OCI-LY1 (cell line): Measurements from ENCODE around the gene LTA4H.
A peak's percentile ranks its signal among the peaks of the same experiment; 100 is the strongest.

ENCODE experiments used
- H2AFZ ChIP-seq: fragments of 200-600 bp; sonication (generic), shearing (Covaris generic); 2 replicates; pipeline ENCODE4 v1.6.0; 2014; ENCODE audit warnings: antibody characterized with exemption, mild to moderate bottlenecking, low read length
- H3F3A ChIP-seq: fragments of 200-600 bp; sonication (generic), shearing (Covaris generic); 2 replicates; pipeline ENCODE4 v1.6.0; 2014; ENCODE audit warnings: mild to moderate bottlenecking, antibody characterized with exemption, low read length, moderate library complexity; ENCODE audit not compliant: insufficient read depth
- H3K27ac ChIP-seq: fragments of 200-600 bp; sonication (generic); 2 replicates; pipeline ENCODE4 v1.5.1; 2014; ENCODE audit warnings: low read length, mixed run types, mild to moderate bottlenecking, low read depth; ENCODE audit not compliant: poor library complexity, severe bottlenecking
- H3K27me3 ChIP-seq: fragments of 200-600 bp; sonication (generic); 2 replicates; pipeline ENCODE4 v1.6.0; 2014; ENCODE audit warnings: antibody characterized with exemption, mild to moderate bottlenecking, low read length, moderate library complexity; ENCODE audit not compliant: insufficient read depth
- H3K36me3 ChIP-seq: fragments of 200-600 bp; sonication (generic); 2 replicates; pipeline ENCODE4 v1.6.1; 2014; ENCODE audit warnings: mild to moderate bottlenecking, antibody characterized with exemption, low read length, moderate library complexity, mixed read lengths; ENCODE audit not compliant: insufficient read depth
- H3K4me1 ChIP-seq: fragments of 200-600 bp; sonication (generic); 2 replicates; pipeline ENCODE4 v1.5.1; 2014; ENCODE audit warnings: mild to moderate bottlenecking, low read length, moderate library complexity; ENCODE audit not compliant: insufficient read depth, severe bottlenecking
- H3K4me2 ChIP-seq: fragments of 200-600 bp; sonication (generic), shearing (Covaris generic); 2 replicates; pipeline ENCODE4 v1.6.1; 2014; ENCODE audit warnings: low read length
- H3K4me3 ChIP-seq: fragments of 200-600 bp; sonication (generic); 2 replicates; pipeline ENCODE4 v1.5.1; 2014; ENCODE audit warnings: low read length, low read depth, mild to moderate bottlenecking, mixed read lengths; ENCODE audit not compliant: poor library complexity, severe bottlenecking
- H3K79me2 ChIP-seq: fragments of 200-600 bp; shearing (Covaris generic); 2 replicates; pipeline ENCODE4 v1.6.1; 2016; ENCODE audit warnings: mixed run types, low read length, mixed read lengths; ENCODE audit not compliant: insufficient read depth
- H3K9ac ChIP-seq: fragments of 200-600 bp; sonication (generic), shearing (Covaris generic); 2 replicates; pipeline ENCODE4 v1.6.1; 2014; ENCODE audit warnings: mild to moderate bottlenecking, low read length, mixed read lengths
- H3K9me2 ChIP-seq: fragments of 200-600 bp; sonication (generic), shearing (Covaris generic); 2 replicates; pipeline ENCODE4 v1.6.1; 2014; ENCODE audit warnings: low read depth, mild to moderate bottlenecking, low read length, mixed read lengths
- H3K9me3 ChIP-seq: fragments of 200-600 bp; shearing (Covaris generic); 2 replicates; pipeline ENCODE4 v1.6.1; 2014; ENCODE audit warnings: low read length, mixed read lengths
- H4K20me1 ChIP-seq: fragments of 200-600 bp; sonication (generic), shearing (Covaris generic); 2 replicates; pipeline ENCODE4 v1.6.0; 2016; ENCODE audit warnings: mild to moderate bottlenecking, low read length; ENCODE audit not compliant: insufficient read depth
- EZH2 ChIP-seq: fragments of 200-600 bp; sonication (generic), shearing (Covaris generic); IDR thresholded peaks from 2 replicates; pipeline ENCODE4 v1.8.0; 2017; ENCODE audit warnings: borderline replicate concordance, mixed run types, mild to moderate bottlenecking, antibody characterized with exemption, low read length, moderate library complexity, mixed read lengths
- TF ChIP-seq, protein P1 (sequence below): fragments of 200-600 bp; sonication (generic), shearing (Covaris generic); IDR thresholded peaks from 2 replicates; pipeline ENCODE4 v1.5.1; 2017; ENCODE audit warnings: mild to moderate bottlenecking, antibody characterized with exemption, low read length, moderate library complexity, mixed read lengths

LTA4H gene

DNA sequence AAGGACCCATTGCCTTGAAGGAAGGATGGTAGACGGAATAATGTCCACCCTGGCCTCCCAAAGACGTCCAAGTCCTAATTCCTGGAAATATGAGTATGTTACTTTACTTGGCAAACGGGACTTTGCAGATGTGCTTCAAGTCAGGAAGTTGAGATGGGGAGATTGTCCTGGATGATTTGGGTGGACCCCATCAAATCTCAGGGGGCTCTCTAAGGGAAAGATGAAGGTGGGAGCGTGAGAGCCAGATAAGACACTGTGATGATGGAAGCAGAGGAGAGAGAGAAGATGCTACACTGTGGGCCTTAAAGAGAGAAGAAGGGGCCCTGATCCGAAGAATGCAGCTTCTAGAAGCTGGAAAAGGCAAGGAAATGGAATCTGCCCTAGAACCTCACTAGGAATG is 29.6 kb upstream of the LTA4H start:
- no peaks in the 10 kb centered on the region; the same call in 1 of the 2 replicates for H3K27me3 ChIP-seq
- no peak overlapping the region for H3K27ac ChIP-seq
- H2AFZ ChIP-seq = no peak overlapping the region
- H3K9ac ChIP-seq = no peak overlapping the region
- H3F3A ChIP-seq = no peaks in the 10 kb centered on the region
- no peak for TF ChIP-seq EZH2
- TF ChIP-seq, protein P1, sequence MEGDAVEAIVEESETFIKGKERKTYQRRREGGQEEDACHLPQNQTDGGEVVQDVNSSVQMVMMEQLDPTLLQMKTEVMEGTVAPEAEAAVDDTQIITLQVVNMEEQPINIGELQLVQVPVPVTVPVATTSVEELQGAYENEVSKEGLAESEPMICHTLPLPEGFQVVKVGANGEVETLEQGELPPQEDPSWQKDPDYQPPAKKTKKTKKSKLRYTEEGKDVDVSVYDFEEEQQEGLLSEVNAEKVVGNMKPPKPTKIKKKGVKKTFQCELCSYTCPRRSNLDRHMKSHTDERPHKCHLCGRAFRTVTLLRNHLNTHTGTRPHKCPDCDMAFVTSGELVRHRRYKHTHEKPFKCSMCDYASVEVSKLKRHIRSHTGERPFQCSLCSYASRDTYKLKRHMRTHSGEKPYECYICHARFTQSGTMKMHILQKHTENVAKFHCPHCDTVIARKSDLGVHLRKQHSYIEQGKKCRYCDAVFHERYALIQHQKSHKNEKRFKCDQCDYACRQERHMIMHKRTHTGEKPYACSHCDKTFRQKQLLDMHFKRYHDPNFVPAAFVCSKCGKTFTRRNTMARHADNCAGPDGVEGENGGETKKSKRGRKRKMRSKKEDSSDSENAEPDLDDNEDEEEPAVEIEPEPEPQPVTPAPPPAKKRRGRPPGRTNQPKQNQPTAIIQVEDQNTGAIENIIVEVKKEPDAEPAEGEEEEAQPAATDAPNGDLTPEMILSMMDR = no peak
- no peaks in the 10 kb centered on the region for H3K9me3 ChIP-seq
- no peaks in the 10 kb centered on the region for H4K20me1 ChIP-seq
- no peaks in the 10 kb centered on the region for H3K79me2 ChIP-seq
- H3K4me1 ChIP-seq = peaks cover 3% of the 10 kb centered on the region
- no peak overlapping the region for H3K4me3 ChIP-seq
- no peaks in the 10 kb centered on the region for H3K9me2 ChIP-seq
- H3K4me2 ChIP-seq = no peak overlapping the region
- no peaks in the 10 kb centered on the region for H3K36me3 ChIP-seq

DNA sequence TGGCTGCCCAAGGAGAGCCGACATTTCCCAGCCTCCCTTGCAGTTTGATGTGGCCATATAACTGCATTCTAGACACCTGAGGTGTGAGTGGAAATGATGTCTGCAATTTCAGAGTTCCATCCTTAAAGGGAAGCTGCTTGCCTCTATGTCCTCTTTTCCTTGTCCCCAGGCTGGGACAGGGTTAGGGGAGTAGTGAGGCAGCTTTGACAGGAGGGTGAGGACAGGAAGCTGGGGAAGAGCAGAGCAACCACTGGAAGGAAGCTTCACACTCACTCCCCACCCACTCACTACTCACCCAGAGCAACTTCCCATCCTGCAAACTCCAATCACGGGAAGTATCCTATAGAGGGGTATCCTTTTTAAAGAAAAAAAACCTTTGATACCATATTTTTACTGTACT is 28.9 kb upstream of the LTA4H start:
- no peak overlapping the region for H3K27ac ChIP-seq
- no peaks in the 10 kb centered on the region for H4K20me1 ChIP-seq
- TF ChIP-seq, protein P1 = no peak
- no peak for TF ChIP-seq EZH2
- no peaks in the 10 kb centered on the region for H3K9me2 ChIP-seq
- no peaks in the 10 kb centered on the region for H3K36me3 ChIP-seq
- H2AFZ ChIP-seq = no peak overlapping the region
- H3K4me3 ChIP-seq = no peak overlapping the region
- no peaks in the 10 kb centered on the region for H3K79me2 ChIP-seq
- H3K9ac ChIP-seq = no peak overlapping the region
- H3K4me1 ChIP-seq = peaks cover 3% of the 10 kb centered on the region
- no peaks in the 10 kb centered on the region for H3F3A ChIP-seq
- H3K27me3 ChIP-seq = no peaks in the 10 kb centered on the region; the same call in 1 of the 2 replicates
- no peak overlapping the region for H3K4me2 ChIP-seq
- no peaks in the 10 kb centered on the region for H3K9me3 ChIP-seq

DNA sequence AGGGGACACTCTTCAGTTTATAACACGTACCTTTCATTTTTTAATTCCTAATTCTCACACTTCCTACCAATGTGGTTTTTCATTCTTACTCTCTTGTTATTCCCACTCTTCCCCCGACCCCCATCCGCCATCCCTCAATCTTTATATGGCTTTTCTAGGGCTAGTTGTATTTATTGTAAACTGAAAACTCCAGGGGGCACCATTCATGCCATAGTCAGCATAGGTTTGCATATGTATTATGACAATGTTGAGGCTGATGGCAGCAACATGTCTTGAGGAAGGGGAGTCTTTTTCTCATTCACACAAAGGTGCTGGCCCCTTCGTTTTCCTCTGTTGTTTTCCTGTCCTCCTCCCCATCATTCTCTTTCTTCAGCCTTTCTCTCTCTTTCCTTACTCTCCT is 27.7 kb upstream of the LTA4H start:
- Histone ChIP-seq H3K4me1 (peaks cover 3% of the 10 kb centered on the region), H3K9me3 (no peaks in the 10 kb centered on the region), H3K9me2 (no peaks in the 10 kb centered on the region), H3K27ac (no peak overlapping the region), H3K79me2 (no peaks in the 10 kb centered on the region), H3F3A (no peaks in the 10 kb centered on the region), H2AFZ (no peak overlapping the region), H3K4me3 (no peak overlapping the region), H3K36me3 (no peaks in the 10 kb centered on the region), H3K9ac (no peak overlapping the region), H4K20me1 (no peaks in the 10 kb centered on the region), H3K27me3 (no peaks in the 10 kb centered on the region; the same call in 1 of the 2 replicates), H3K4me2 (no peak overlapping the region)
- no peak for TF ChIP-seq EZH2
- TF ChIP-seq, protein P1 = peak; percentile 33; the same call in 1 of the 2 replicates
